Stimulated activated naive CD4-positive, alpha-beta T cell treated with Interleukin-2 at 50 U/mL for 16 hours (primary cell): Measurements from ENCODE around the gene CNOT6L.

Experiments used
- DNase-seq: peaks from one replicate; lab custom pipeline; 2025; lab: John Stamatoyannopoulos, UW

Gene CNOT6L

GRCh38 chr4:77820649-77821561 lies 1.7 kb upstream of the CNOT6L start:
- no peak for DNase-seq

GRCh38 chr4:77819843-77820648 lies 878 bp upstream of the CNOT6L start:
- peak; percentile 93 for DNase-seq

GRCh38 chr4:77819404-77819842 lies 255 bp upstream of the CNOT6L start:
- DNase-seq, result peak; percentile 76

- DNase-seq, result peak; percentile 38
These were observed 1.0 kb downstream of the CNOT6L start for GRCh38 chr4:77818073-77818601.

GRCh38 chr4:77817304-77818072 lies 1.7 kb downstream of the CNOT6L start:
- no peak for DNase-seq

GRCh38 chr4:77816546-77816945 lies 2.6 kb downstream of the CNOT6L start:
- DNase-seq, result no peak

GRCh38 chr4:77815636-77816035 lies 3.5 kb downstream of the CNOT6L start:
- no peak for DNase-seq

- DNase-seq, result no peak
These were observed 13.3 kb downstream of the CNOT6L start for GRCh38 chr4:77805840-77806239.

GRCh38 chr4:77804471-77804870 lies 14.7 kb downstream of the CNOT6L start:
- DNase-seq, result no peak

- no peak for DNase-seq
These were observed 16.8 kb downstream of the CNOT6L start for GRCh38 chr4:77802402-77802801.

GRCh38 chr4:77801260-77801608 lies 17.9 kb downstream of the CNOT6L start:
- no peak for DNase-seq

- DNase-seq, result no peak
These were observed 18.5 kb downstream of the CNOT6L start for GRCh38 chr4:77800483-77801259.

- DNase-seq, result no peak
These were observed 19.1 kb downstream of the CNOT6L start for GRCh38 chr4:77800077-77800476.

- DNase-seq, result no peak
These were observed 20.8 kb downstream of the CNOT6L start for GRCh38 chr4:77798385-77798784.

- DNase-seq, result no peak
These were observed 21.9 kb downstream of the CNOT6L start for GRCh38 chr4:77797239-77797638.

GRCh38 chr4:77795326-77795725 lies 23.8 kb downstream of the CNOT6L start:
- no peak for DNase-seq

GRCh38 chr4:77790146-77790545 lies 29.0 kb downstream of the CNOT6L start:
- no peak for DNase-seq

GRCh38 chr4:77788990-77789389 lies 30.2 kb downstream of the CNOT6L start:
- no peak for DNase-seq

- no peak for DNase-seq
These were observed 31.2 kb downstream of the CNOT6L start for GRCh38 chr4:77787969-77788368.

- DNase-seq, result no peak
These were observed 33.5 kb downstream of the CNOT6L start for GRCh38 chr4:77785669-77786068.

GRCh38 chr4:77783895-77784294 lies 35.3 kb downstream of the CNOT6L start:
- DNase-seq, result no peak
